Measurements from ENCODE around the gene BANF2.

- TF ChIP-seq POLR2A (IDR thresholded peaks at IDR 0.05; ENCODE audit: low read length) (no peak), GATA1 (IDR thresholded peaks at IDR 0.05; ENCODE audit: low read depth, low read length) (no peak)
These were observed 16.6 kb downstream of the BANF2 start for GRCh38 chr20:17716331-17716730.
